ENCODE results near the gene TMEM200B. TPM values are rescaled to one million over a fixed set of nuclear protein-coding genes. Genes with fewer than 3 reads are reported as not detected.

TMEM200B gene
- total RNA-seq, 1 donor from 2014 or later: 15.4 TPM

GRCh38 chr1:29167904-29168303 is 44.2 kb upstream of the TMEM200B start:
- TF ChIP-seq CTCF (IDR thresholded peaks at IDR 0.05): no peak
- no peak overlapping the region for H3K4me3 Mint-ChIP-seq (ENCODE audit: unreplicated experiment)
- no peaks in the 10 kb centered on the region for H3K27me3 Mint-ChIP-seq (ENCODE audit: low read depth)
- peaks cover 39% of the 10 kb centered on the region for H3K4me1 Mint-ChIP-seq (ENCODE audit: low read depth)
- DNase-seq (ENCODE audit: low spot score): no peak
- H3K27ac Mint-ChIP-seq (ENCODE audit: unreplicated experiment): no peak overlapping the region
- H3K9me3 Mint-ChIP-seq (ENCODE audit: low read depth): no peaks in the 10 kb centered on the region
- H3K36me3 Mint-ChIP-seq (ENCODE audit: low read depth): peaks cover 13% of the 10 kb centered on the region

- Mint-ChIP-seq H3K9me3 (ENCODE audit: low read depth) (no peaks in the 10 kb centered on the region), H3K27ac (ENCODE audit: unreplicated experiment) (no peak overlapping the region), H3K36me3 (ENCODE audit: low read depth) (peaks cover 11% of the 10 kb centered on the region), H3K4me3 (ENCODE audit: unreplicated experiment) (no peak overlapping the region), H3K27me3 (ENCODE audit: low read depth) (no peaks in the 10 kb centered on the region), H3K4me1 (ENCODE audit: low read depth) (peaks cover 35% of the 10 kb centered on the region)
- TF ChIP-seq CTCF (IDR thresholded peaks at IDR 0.05): no peak
- no peak for DNase-seq (ENCODE audit: low spot score)
Observed at GRCh38 chr1:29166291-29166878, 42.7 kb upstream of the TMEM200B start.

- DNase-seq (ENCODE audit: low spot score): no peak
- Mint-ChIP-seq H3K9me3 (ENCODE audit: low read depth) (no peaks in the 10 kb centered on the region), H3K27me3 (ENCODE audit: low read depth) (no peaks in the 10 kb centered on the region), H3K4me3 (ENCODE audit: unreplicated experiment) (no peak overlapping the region), H3K27ac (ENCODE audit: unreplicated experiment) (no peak overlapping the region), H3K4me1 (ENCODE audit: low read depth) (peaks cover 17% of the 10 kb centered on the region), H3K36me3 (ENCODE audit: low read depth) (peaks cover 16% of the 10 kb centered on the region)
- no peak for TF ChIP-seq CTCF (IDR thresholded peaks at IDR 0.05)
Observed at GRCh38 chr1:29164588-29164987, 40.9 kb upstream of the TMEM200B start.

GRCh38 chr1:29162476-29163138 is 38.9 kb upstream of the TMEM200B start:
- peaks cover 11% of the 10 kb centered on the region for H3K4me1 Mint-ChIP-seq (ENCODE audit: low read depth)
- H3K4me3 Mint-ChIP-seq (ENCODE audit: unreplicated experiment): no peak overlapping the region

GRCh38 chr1:29162025-29162424 is 38.3 kb upstream of the TMEM200B start:
- Mint-ChIP-seq H3K4me3 (ENCODE audit: unreplicated experiment) (no peak overlapping the region), H3K27me3 (ENCODE audit: low read depth) (no peaks in the 10 kb centered on the region), H3K27ac (ENCODE audit: unreplicated experiment) (no peak overlapping the region), H3K9me3 (ENCODE audit: low read depth) (no peaks in the 10 kb centered on the region), H3K36me3 (ENCODE audit: low read depth) (peaks cover 27% of the 10 kb centered on the region), H3K4me1 (ENCODE audit: low read depth) (peaks cover 16% of the 10 kb centered on the region)
- TF ChIP-seq CTCF (IDR thresholded peaks at IDR 0.05): no peak
- no peak for DNase-seq (ENCODE audit: low spot score)

More at GRCh38 chr1:29162476-29163138, 38.9 kb upstream of the TMEM200B start:
- H3K36me3 Mint-ChIP-seq (ENCODE audit: low read depth): peaks cover 26% of the 10 kb centered on the region
- no peaks in the 10 kb centered on the region for H3K9me3 Mint-ChIP-seq (ENCODE audit: low read depth)
- DNase-seq (ENCODE audit: low spot score): no peak
- H3K27ac Mint-ChIP-seq (ENCODE audit: unreplicated experiment): no peak overlapping the region
- no peak for TF ChIP-seq CTCF (IDR thresholded peaks at IDR 0.05)
- H3K27me3 Mint-ChIP-seq (ENCODE audit: low read depth): no peaks in the 10 kb centered on the region

Data from chondrocyte (in vitro differentiated cells).